HepG2 (cell line): ENCODE data around the gene TPST2. TPM values are rescaled to one million over a fixed set of nuclear protein-coding genes. Genes with fewer than 3 reads are reported as not detected.

Source experiments
- ADNP ChIP-seq: sonication (generic); formaldehyde crosslinking; IDR thresholded peaks from 2 replicates; pipeline ENCODE4 v1.4.0; 2020; ENCODE audit warnings: missing genetic modification reagents
- ASH2L ChIP-seq: fragments of 300-600, 200-600 bp; sonication (generic); IDR thresholded peaks from 2 replicates; pipeline ENCODE4 v1.7.0; 2017; ENCODE audit warnings: low read depth, mild to moderate bottlenecking, moderate library complexity, mixed read lengths, low read length; ENCODE audit not compliant: insufficient read length
- ATF7-NPFF ChIP-seq: sonication (generic); formaldehyde crosslinking; IDR thresholded peaks from 2 replicates; pipeline ENCODE4 v1.8.1; 2023; ENCODE audit warnings: mild to moderate bottlenecking, low read depth, missing genetic modification reagents, moderate library complexity
- CREB1 ChIP-seq, 2 experiments: fragments of 450-650 bp in 1 of 2; IDR thresholded peaks; 2 replicates each; pipeline ENCODE4 v1.6.1; 2016 to 2017; ENCODE audit warnings: control low read depth in 1 of 2, mild to moderate bottlenecking in 1 of 2, missing compliant biosample characterization in 1 of 2, missing genetic modification characterization in 1 of 2
- GABPB1 ChIP-seq: IDR thresholded peaks from 2 replicates; pipeline ENCODE4 v1.6.1; 2016; ENCODE audit warnings: mild to moderate bottlenecking, missing genetic modification reagents, moderate library complexity, missing compliant biosample characterization
- HMG20B ChIP-seq: conservative IDR thresholded peaks from 2 replicates; pipeline ENCODE4 v1.6.1; 2016; ENCODE audit warnings: missing genetic modification reagents, missing compliant biosample characterization
- ISX ChIP-seq: sonication (generic); formaldehyde crosslinking; conservative IDR thresholded peaks from 2 replicates; pipeline ENCODE4 v1.5.0; 2020; ENCODE audit warnings: missing genetic modification reagents
- KDM1A ChIP-seq: IDR thresholded peaks from 2 replicates; pipeline ENCODE4 v1.6.1; 2016; ENCODE audit warnings: missing compliant biosample characterization
- NFIB ChIP-seq: sonication (generic); formaldehyde crosslinking; IDR thresholded peaks from 2 replicates; pipeline ENCODE4 v1.9.0; 2021; ENCODE audit warnings: missing genetic modification reagents, mild to moderate bottlenecking, borderline replicate concordance
- SALL1 ChIP-seq: sonication (generic); formaldehyde crosslinking; IDR thresholded peaks from 2 replicates; pipeline ENCODE4 v1.8.0; 2022; ENCODE audit warnings: mild to moderate bottlenecking, missing genetic modification reagents
- SAP130 ChIP-seq: IDR thresholded peaks from 2 replicates; pipeline ENCODE4 v1.6.1; 2016; ENCODE audit warnings: low read depth
- SP4 ChIP-seq: sonication (generic); formaldehyde crosslinking; IDR thresholded peaks from 2 replicates; pipeline ENCODE4 v1.8.1; 2023; ENCODE audit warnings: mild to moderate bottlenecking, missing genetic modification reagents
- SRY ChIP-seq: sonication (generic); formaldehyde crosslinking; IDR thresholded peaks from 2 replicates; pipeline ENCODE4 v1.8.0; 2022; ENCODE audit warnings: mild to moderate bottlenecking, missing genetic modification reagents
- YEATS4 ChIP-seq: sonication (generic); formaldehyde crosslinking; IDR thresholded peaks from 2 replicates; pipeline ENCODE4 v1.4.0; 2020; ENCODE audit warnings: missing genetic modification reagents, borderline replicate concordance
- ZMYM3 ChIP-seq: sonication (generic); formaldehyde crosslinking; IDR thresholded peaks from 2 replicates; pipeline ENCODE4 v1.5.1; 2020; ENCODE audit warnings: mild to moderate bottlenecking, missing genetic modification reagents
- ZNF160 ChIP-seq: sonication (generic); formaldehyde crosslinking; IDR thresholded peaks from 2 replicates; pipeline ENCODE4 v1.8.0; 2022; ENCODE audit warnings: mild to moderate bottlenecking, inconsistent platforms, missing genetic modification reagents
- ZNF260 ChIP-seq: sonication (generic); formaldehyde crosslinking; IDR thresholded peaks from 2 replicates; pipeline ENCODE4 v1.4.0; 2020; ENCODE audit warnings: missing genetic modification reagents, low read depth, mild to moderate bottlenecking, borderline replicate concordance
- ZNF281 ChIP-seq: sonication (generic); formaldehyde crosslinking; IDR thresholded peaks from 2 replicates; pipeline ENCODE4 v1.4.0; 2020; ENCODE audit warnings: missing genetic modification reagents, borderline replicate concordance
- ZNF326 ChIP-seq: sonication (generic); formaldehyde crosslinking; IDR thresholded peaks from 2 replicates; pipeline ENCODE4 v1.4.0; 2020; ENCODE audit warnings: missing genetic modification reagents, borderline replicate concordance
- ZNF564 ChIP-seq: sonication (generic); formaldehyde crosslinking; IDR thresholded peaks from 2 replicates; pipeline ENCODE4 v1.8.1; 2023; ENCODE audit warnings: mild to moderate bottlenecking, missing genetic modification reagents
- ZNF761 ChIP-seq: sonication (generic); formaldehyde crosslinking; conservative IDR thresholded peaks from 2 replicates; pipeline ENCODE4 v1.4.0; 2020; ENCODE audit warnings: mild to moderate bottlenecking, missing genetic modification reagents
- polyA plus RNA-seq, 8 experiments: library from polyadenylated mRNA; depleted of rRNA in 3 of 8; stranded (reverse) in 7 of 8; unstranded in 1 of 8; fragments of >200 nt; fragmentation: Illumina TruSeq in 4 of 8; extraction: Trizol in 4 of 8; gene quantifications; 2 replicates each; pipeline versions ENCODE4 v1.2.1 to v1.2.3, GENCODE V29; 2011 to 2016; ENCODE audit warnings: low read depth in 4 of 8, missing spikeins in 1 of 8, mixed read lengths in 1 of 8; ENCODE audit not compliant: insufficient read depth in 1 of 8
- total RNA-seq, 5 experiments: library from RNA; depleted of rRNA; stranded (reverse); fragments of >200 nt; fragmentation: Illumina TruSeq; extraction: Trizol; gene quantifications; 2 replicates each; pipeline ENCODE4 v1.2.3, GENCODE V29; 2016; ENCODE audit warnings: low read depth in 1 of 5
- TF ChIP-seq, protein P1 (sequence below): sonication (generic); formaldehyde crosslinking; IDR thresholded peaks from 2 replicates; pipeline ENCODE4 v1.9.0; 2022; ENCODE audit warnings: missing genetic modification reagents, mild to moderate bottlenecking, borderline replicate concordance
- TF ChIP-seq, protein P2 (sequence below): sonication (generic); formaldehyde crosslinking; conservative IDR thresholded peaks from 2 replicates; pipeline ENCODE4 v1.8.0; 2022; ENCODE audit warnings: mild to moderate bottlenecking, moderate library complexity, missing genetic modification reagents

The TPST2 gene
- total and polyA plus RNA-seq, 2 of the 13 experiments (the other 11 are each of a cell fraction or from before 2014, with no cell fraction given): 15.2 to 23.8 TPM

DNA sequence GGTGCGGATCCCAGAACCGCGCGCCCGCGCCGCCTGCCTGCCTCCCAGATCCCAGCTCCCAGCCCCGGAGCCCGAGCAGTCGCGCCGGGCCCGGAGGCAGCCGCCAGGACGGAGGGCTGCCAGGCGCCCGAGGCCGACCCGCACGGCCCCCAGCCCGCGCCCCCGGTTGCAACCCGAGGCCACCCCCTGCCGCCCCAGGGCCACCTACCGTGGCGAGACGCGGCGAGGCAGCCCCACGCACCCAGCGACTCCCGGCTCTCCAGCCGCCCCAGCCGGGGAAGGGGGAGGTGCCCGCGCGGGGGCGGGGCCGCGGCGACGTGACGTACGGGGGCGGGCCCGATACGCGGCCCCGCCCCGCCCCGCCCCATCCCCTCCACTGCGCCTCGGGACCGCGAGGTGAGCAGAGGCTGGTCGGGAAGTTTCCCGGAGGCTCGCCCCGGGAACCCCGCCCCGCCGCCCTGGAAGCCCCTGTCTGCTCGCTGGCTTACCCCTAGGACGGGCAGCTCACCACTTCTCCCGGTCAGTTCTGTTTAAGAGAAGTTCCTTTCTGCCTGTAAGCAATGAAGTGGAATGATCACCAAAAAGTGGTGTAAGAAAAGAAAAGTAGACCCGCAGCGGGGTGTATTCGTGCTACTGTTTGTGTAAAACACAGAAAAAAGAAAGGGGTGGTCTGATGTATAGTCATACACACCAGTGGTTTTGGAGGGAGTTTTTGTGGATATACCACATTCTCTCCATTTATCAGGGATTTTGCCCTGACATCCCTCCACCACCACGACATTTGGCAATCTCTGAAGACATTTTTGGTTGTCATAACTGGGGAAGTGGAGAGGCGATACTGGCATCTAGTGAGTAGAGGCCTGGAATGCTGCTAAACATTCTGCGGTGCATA is at the start of gene TPST2 (continued):
- TF ChIP-seq ZNF281 (CRISPR knock-in tag) (0 out of 2 replicates have a peak, but pooled peaks have one; percentile 17), YEATS4 (peak; percentile 51), ASH2L (peak; percentile 42), SALL1 (CRISPR knock-in tag) (0 out of 2 replicates have a peak, but pooled peaks have one; percentile 8), ZNF160 (CRISPR knock-in tag) (0 out of 2 replicates have a peak, but pooled peaks have one; percentile 21), KDM1A (peak; percentile 60; the same call in 1 of the 2 replicates), ZNF761 (CRISPR knock-in tag) (0 out of 2 replicates have a peak, but pooled peaks have one; percentile 1), ISX (CRISPR knock-in tag) (no peak), ADNP (CRISPR knock-in tag) (peak; percentile 44; the same call in 1 of the 2 replicates), GABPB1 (CRISPR knock-in tag) (peak; percentile 21; the same call in 1 of the 2 replicates), ZNF326 (CRISPR knock-in tag) (no peak), ATF7-NPFF (peak; percentile 35; the same call in 1 of the 2 replicates), ZMYM3 (CRISPR knock-in tag) (peak; percentile 87), SRY (CRISPR knock-in tag) (no peak), HMG20B (no peak), ZNF260 (no peak), SAP130 (CRISPR knock-in tag) (peak; percentile 36; the same call in 1 of the 2 replicates), CREB1 (IDR thresholded peaks at IDR 0.05) (peak; percentile 19; the same call in 1 of the 2 replicates), CREB1 (CRISPR knock-in tag; IDR thresholded peaks at IDR 0.05) (no peak), SP4 (CRISPR knock-in tag) (peak; percentile 87), NFIB (CRISPR knock-in tag) (no peak), ZNF564 (peak; percentile 52; the same call in 1 of the 2 replicates)
- TF ChIP-seq, protein P1, sequence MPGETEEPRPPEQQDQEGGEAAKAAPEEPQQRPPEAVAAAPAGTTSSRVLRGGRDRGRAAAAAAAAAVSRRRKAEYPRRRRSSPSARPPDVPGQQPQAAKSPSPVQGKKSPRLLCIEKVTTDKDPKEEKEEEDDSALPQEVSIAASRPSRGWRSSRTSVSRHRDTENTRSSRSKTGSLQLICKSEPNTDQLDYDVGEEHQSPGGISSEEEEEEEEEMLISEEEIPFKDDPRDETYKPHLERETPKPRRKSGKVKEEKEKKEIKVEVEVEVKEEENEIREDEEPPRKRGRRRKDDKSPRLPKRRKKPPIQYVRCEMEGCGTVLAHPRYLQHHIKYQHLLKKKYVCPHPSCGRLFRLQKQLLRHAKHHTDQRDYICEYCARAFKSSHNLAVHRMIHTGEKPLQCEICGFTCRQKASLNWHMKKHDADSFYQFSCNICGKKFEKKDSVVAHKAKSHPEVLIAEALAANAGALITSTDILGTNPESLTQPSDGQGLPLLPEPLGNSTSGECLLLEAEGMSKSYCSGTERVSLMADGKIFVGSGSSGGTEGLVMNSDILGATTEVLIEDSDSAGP (CRISPR knock-in tag): 0 out of 2 replicates have a peak, but pooled peaks have one; percentile 27
- TF ChIP-seq, protein P2, sequence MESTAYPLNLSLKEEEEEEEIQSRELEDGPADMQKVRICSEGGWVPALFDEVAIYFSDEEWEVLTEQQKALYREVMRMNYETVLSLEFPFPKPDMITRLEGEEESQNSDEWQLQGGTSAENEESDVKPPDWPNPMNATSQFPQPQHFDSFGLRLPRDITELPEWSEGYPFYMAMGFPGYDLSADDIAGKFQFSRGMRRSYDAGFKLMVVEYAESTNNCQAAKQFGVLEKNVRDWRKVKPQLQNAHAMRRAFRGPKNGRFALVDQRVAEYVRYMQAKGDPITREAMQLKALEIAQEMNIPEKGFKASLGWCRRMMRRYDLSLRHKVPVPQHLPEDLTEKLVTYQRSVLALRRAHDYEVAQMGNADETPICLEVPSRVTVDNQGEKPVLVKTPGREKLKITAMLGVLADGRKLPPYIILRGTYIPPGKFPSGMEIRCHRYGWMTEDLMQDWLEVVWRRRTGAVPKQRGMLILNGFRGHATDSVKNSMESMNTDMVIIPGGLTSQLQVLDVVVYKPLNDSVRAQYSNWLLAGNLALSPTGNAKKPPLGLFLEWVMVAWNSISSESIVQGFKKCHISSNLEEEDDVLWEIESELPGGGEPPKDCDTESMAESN: peak; percentile 29; the same call in 1 of the 2 replicates
